ENCODE results near the gene PDIA4.
"Not testable (repeated sequence)": the region's sequence is repeated elsewhere in the genome, so short reads cannot be mapped to it uniquely, and the experiment has no call there.

PDIA4 gene

GRCh38 chr7:149028346-149029109 is at the start of gene PDIA4:
TSS of gene PDIA4 (minus strand) at chr7:149028505. CDS start at chr7:149028408, 97 bp downstream.
- DNase-seq, result peak; percentile 99

- no peak for DNase-seq
Observed at GRCh38 chr7:149077594-149077993, 49.3 kb upstream of the PDIA4 start.

GRCh38 chr7:149075286-149075685 is 47.0 kb upstream of the PDIA4 start:
- DNase-seq, result no peak

GRCh38 chr7:149074116-149074885 is 46.0 kb upstream of the PDIA4 start:
- no peak for DNase-seq

- DNase-seq, result no peak
Observed at GRCh38 chr7:149072438-149072775, 44.1 kb upstream of the PDIA4 start.

GRCh38 chr7:149071641-149072437 is 43.5 kb upstream of the PDIA4 start:
- DNase-seq, result peak in 3 of 4 experiments; percentile 7 to 31 (median 17)

GRCh38 chr7:149071182-149071635 is 42.9 kb upstream of the PDIA4 start:
- no peak for DNase-seq

GRCh38 chr7:149070372-149071125 is 42.2 kb upstream of the PDIA4 start:
- no peak for DNase-seq

GRCh38 chr7:149067869-149068268 is 39.6 kb upstream of the PDIA4 start:
- no peak for DNase-seq

- no peak for DNase-seq
Observed at GRCh38 chr7:149063476-149063875, 35.2 kb upstream of the PDIA4 start.

- DNase-seq, result not testable (repeated sequence)
Observed at GRCh38 chr7:149062217-149062899, 34.1 kb upstream of the PDIA4 start.

- no peak for DNase-seq
Observed at GRCh38 chr7:149060156-149060555, 31.9 kb upstream of the PDIA4 start.

GRCh38 chr7:149053885-149054284 is 25.6 kb upstream of the PDIA4 start:
- DNase-seq, result no peak

- DNase-seq, result no peak
Observed at GRCh38 chr7:149053384-149053783, 25.1 kb upstream of the PDIA4 start.

GRCh38 chr7:149050941-149051340 is 22.6 kb upstream of the PDIA4 start:
- no peak for DNase-seq

GRCh38 chr7:149048805-149049204 is 20.5 kb upstream of the PDIA4 start:
- no peak for DNase-seq

- DNase-seq, result no peak
Observed at GRCh38 chr7:149046416-149046815, 18.1 kb upstream of the PDIA4 start.

- DNase-seq, result no peak
Observed at GRCh38 chr7:149043936-149044335, 15.6 kb upstream of the PDIA4 start.

GRCh38 chr7:149041350-149041749 is 13.0 kb upstream of the PDIA4 start:
- DNase-seq, result no peak

GRCh38 chr7:149038641-149039040 is 10.3 kb upstream of the PDIA4 start:
- not testable (repeated sequence) for DNase-seq

GRCh38 chr7:149036676-149037075 is 8.4 kb upstream of the PDIA4 start:
- DNase-seq, result no peak

- DNase-seq, result no peak
Observed at GRCh38 chr7:149031353-149031910, 3.1 kb upstream of the PDIA4 start.
